Measurements from ENCODE around the gene HOXB7. TPM values are rescaled to one million over a fixed set of nuclear protein-coding genes. Genes with fewer than 3 reads are reported as not detected.
A peak's percentile ranks its signal among the peaks of the same experiment; 100 is the strongest.

Gene HOXB7
- total and polyA plus RNA-seq, 4 donors, result 16.6 to 99.7 (median 49.7) TPM

DNA sequence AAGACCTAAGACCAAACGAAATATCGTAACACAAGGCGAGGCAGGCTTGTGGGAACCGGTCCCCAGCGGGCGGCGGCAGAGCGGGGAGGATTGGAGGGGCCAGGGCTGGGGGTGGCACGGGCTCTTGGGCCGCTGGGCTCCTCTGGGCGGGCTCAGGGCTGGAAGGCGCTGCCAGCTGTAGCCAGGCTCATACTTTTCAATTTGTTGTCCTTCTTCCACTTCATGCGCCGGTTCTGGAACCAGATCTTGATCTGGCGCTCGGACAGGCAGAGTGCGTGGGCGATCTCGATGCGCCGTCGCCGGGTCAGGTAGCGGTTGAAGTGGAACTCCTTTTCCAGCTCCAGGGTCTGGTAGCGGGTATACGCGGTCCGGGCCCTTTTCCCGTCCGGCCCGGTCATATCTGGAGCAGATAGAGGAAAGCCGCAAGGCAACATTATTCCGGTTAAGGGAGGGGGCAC is 18.7 kb downstream of the HOXB7 start:
- H3K9me3 ChIP-seq (ENCODE audit: control insufficient read depth, insufficient read depth, low read length), result no peaks in the 10 kb centered on the region
- no peaks in the 10 kb centered on the region for H3K27me3 ChIP-seq (ENCODE audit: control insufficient read depth, insufficient read depth, low read length)
- peaks cover 76% of the 10 kb centered on the region for H3K4me1 ChIP-seq (ENCODE audit: control insufficient read depth, insufficient read depth, low read length)
- peaks cover 51% of the 10 kb centered on the region for H3K36me3 ChIP-seq (ENCODE audit: control insufficient read depth, insufficient read depth, low read length)
- H3K27ac ChIP-seq (ENCODE audit: low read depth, low read length), result peak overlapping the region; percentile 99
- DNase-seq (ENCODE audit: low read depth in 4 of 6, low spot score in 6 of 6), result no peak
- 11% methylated on average over 25 of the region's 33 CpGs for WGBS (ENCODE audit: insufficient coverage)
- H3K4me3 ChIP-seq (ENCODE audit: low read depth, low read length), result peak overlapping the region; percentile 94

DNA sequence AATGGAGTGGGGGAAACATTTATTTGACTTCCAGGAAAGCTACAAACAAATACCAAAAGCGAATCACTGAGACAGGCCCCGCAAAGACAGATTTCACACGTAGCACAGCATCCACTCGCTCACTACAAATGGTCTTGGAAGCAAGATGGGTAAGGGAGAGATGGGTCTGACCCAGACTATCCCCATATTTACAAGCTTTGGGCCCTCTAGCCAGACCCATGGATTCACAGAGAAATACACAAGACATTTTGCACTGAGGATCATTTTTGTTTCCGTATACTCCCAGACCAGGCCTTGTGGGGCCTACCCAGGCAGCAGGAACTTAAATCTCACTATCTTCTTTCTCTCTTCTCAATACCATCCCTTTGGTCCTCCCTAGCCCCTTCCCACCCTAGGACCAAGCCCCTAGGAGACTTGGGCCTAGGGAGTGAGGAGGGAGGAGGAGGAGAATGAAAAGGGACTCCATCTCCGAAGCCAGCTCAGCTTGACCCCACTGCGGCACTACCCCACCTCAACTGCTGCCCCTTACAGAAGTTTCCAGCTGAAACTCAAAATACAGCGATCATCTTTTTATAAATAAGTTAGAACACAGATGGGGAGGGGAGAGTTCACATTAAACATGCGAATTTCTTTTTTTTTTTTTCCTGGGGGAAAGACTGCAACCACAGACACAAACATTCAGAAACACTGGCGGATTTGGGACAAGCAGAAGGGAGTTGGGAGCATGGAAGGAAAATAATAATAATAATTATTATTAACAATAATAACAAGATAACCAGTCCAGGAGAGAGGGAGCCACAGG is 19.4 kb downstream of the HOXB7 start:
- Histone ChIP-seq H3K36me3 (ENCODE audit: control insufficient read depth, insufficient read depth, low read length) (peaks cover 46% of the 10 kb centered on the region), H3K27me3 (ENCODE audit: control insufficient read depth, insufficient read depth, low read length) (no peaks in the 10 kb centered on the region), H3K4me1 (ENCODE audit: control insufficient read depth, insufficient read depth, low read length) (peaks cover 75% of the 10 kb centered on the region), H3K27ac (ENCODE audit: low read depth, low read length) (peak overlapping the region; percentile 99), H3K4me3 (ENCODE audit: low read depth, low read length) (peak overlapping the region; percentile 94), H3K9me3 (ENCODE audit: control insufficient read depth, insufficient read depth, low read length) (no peaks in the 10 kb centered on the region)
- DNase-seq (ENCODE audit: low read depth in 4 of 6, low spot score in 6 of 6), result no peak
- WGBS (ENCODE audit: insufficient coverage), result 56% methylated on average over 1 of the region's 10 CpGs

DNA sequence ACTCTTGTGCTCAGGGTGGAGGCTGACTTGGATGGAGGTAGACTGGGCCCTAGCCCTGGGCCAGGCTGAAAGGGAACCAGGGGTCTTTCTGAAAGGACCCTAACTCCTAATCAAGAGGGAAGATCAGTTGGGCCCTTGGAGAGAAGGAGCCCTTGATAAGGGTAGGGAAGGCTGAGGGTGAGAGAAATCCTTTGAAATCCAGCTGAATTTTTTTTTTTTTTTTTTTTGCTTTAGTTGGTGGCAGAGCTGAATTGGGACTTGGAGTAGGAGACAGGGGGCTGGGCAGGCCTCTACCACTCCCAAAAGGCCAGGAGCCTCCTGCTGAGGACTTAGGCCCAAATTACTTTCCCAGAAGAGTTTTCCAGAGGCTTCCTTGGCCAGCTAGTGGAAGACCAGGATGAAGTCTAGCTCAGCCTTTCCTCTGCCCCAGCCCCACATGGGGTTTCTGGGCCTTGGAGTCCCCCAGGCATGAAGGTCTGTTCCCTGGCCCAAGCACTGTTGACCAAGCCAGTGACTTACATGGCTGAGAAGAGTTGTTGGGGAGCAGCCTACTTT is 20.1 kb downstream of the HOXB7 start:
- H3K4me3 ChIP-seq (ENCODE audit: low read depth, low read length), result peak overlapping the region; percentile 94
- H3K27me3 ChIP-seq (ENCODE audit: control insufficient read depth, insufficient read depth, low read length), result no peaks in the 10 kb centered on the region
- H3K4me1 ChIP-seq (ENCODE audit: control insufficient read depth, insufficient read depth, low read length), result peaks cover 75% of the 10 kb centered on the region
- H3K9me3 ChIP-seq (ENCODE audit: control insufficient read depth, insufficient read depth, low read length), result no peaks in the 10 kb centered on the region
- no peak for DNase-seq (ENCODE audit: low read depth in 4 of 6, low spot score in 6 of 6)
- peak overlapping the region; percentile 99 for H3K27ac ChIP-seq (ENCODE audit: low read depth, low read length)
- peaks cover 44% of the 10 kb centered on the region for H3K36me3 ChIP-seq (ENCODE audit: control insufficient read depth, insufficient read depth, low read length)

DNA sequence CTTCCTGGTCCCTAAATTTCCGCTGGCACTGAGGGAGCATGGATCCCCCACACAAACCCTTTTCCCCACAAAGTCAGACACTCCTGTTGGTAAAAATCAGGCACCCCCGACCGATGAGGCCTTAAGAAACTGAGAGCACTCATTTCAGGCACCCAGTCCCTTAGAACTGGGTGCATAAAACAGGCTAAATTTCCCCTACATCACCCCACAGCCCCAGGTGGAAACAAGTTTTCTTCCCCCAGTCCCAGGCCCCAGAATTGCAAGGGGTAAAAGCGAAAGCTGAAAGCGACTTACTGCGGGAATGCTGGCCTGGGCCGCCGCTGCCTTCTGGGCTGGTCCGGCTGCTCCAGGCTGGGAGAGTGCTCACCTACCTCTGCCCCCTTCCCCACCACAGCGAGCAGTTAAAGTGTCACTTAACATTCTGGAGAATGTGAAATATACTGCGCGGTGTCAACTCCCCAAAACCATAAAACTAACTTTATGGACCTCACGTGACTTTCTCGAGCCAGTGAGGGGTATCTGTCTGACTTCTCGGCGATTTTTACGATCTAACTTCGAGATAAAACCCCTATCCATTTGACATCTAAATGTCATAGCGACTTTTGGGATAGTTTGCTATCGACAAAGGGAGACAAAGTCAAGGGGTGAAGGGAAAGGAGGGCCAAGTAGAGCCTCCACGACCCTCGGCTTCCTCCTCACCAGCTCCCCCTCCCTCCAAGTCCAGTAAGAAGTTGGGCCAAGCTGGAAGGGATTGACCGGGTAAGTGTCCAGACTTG is 20.8 kb downstream of the HOXB7 start, which contains the start of gene HOXB3:
HOXB3 (minus strand) TSS at position 411 of the 776 bp plus-strand sequence. CDS start 37,767 bp downstream, outside the sequence.
- peak within 1 kb of the TSS; percentile 99 for H3K27ac ChIP-seq (ENCODE audit: low read depth, low read length)
- H3K9me3 ChIP-seq (ENCODE audit: control insufficient read depth, insufficient read depth, low read length), result no peaks in the 10 kb centered on the region
- 36% methylated on average over 10 of the region's 23 CpGs for WGBS (ENCODE audit: insufficient coverage)
- peaks cover 41% of the 10 kb centered on the region for H3K36me3 ChIP-seq (ENCODE audit: control insufficient read depth, insufficient read depth, low read length)
- H3K4me3 ChIP-seq (ENCODE audit: low read depth, low read length), result peak within 1 kb of the TSS; percentile 94
- peaks cover 76% of the 10 kb centered on the region for H3K4me1 ChIP-seq (ENCODE audit: control insufficient read depth, insufficient read depth, low read length)
- H3K27me3 ChIP-seq (ENCODE audit: control insufficient read depth, insufficient read depth, low read length), result no peaks in the 10 kb centered on the region
- DNase-seq (ENCODE audit: low read depth in 4 of 6, low spot score in 6 of 6), result peak in 2 of 6 donors; percentile 60 to 91

DNA sequence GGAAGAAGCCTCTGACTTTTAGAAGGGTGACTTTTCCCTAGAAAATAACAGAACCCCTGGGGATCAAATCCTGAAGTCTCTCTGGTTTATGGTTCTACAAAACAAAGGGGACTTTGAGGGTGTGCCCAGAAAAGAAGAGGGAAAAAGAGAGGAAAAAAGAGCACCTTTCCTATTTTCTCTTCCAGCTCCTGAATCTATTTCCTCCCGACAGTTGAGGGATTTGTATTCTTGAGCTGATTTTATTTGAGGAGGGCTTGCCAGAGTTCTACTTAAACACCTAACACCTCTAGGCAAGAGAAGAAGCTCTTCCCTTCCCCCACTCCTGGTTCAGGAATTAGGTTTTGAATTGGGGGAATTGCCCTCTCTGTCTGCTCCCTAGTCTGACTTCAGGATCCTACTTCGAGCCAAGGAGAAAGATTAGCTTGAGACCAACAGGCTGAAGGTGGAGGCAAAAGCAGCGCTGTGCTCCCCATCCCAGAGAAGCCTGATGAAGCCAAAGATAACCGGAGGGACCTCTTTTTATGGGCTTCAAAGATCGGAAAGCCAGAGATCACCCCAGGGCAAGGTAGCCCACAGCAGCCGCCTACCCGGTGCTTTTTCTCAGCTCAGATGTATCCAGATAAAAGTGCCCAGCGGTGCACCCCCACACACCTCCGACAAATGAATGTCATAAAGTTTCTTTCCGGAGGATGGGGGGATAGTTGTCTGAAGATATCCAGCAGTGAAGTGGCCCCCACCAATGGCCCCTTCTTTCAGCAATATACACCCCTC is 21.6 kb downstream of the HOXB7 start:
- Histone ChIP-seq H3K27ac (ENCODE audit: low read depth, low read length) (peak overlapping the region; percentile 99), H3K4me1 (ENCODE audit: control insufficient read depth, insufficient read depth, low read length) (peaks cover 73% of the 10 kb centered on the region), H3K36me3 (ENCODE audit: control insufficient read depth, insufficient read depth, low read length) (peaks cover 33% of the 10 kb centered on the region), H3K9me3 (ENCODE audit: control insufficient read depth, insufficient read depth, low read length) (no peaks in the 10 kb centered on the region), H3K27me3 (ENCODE audit: control insufficient read depth, insufficient read depth, low read length) (no peaks in the 10 kb centered on the region), H3K4me3 (ENCODE audit: low read depth, low read length) (peak overlapping the region; percentile 67)
- WGBS (ENCODE audit: insufficient coverage), result 22% methylated on average over 5 of the region's 10 CpGs
- DNase-seq (ENCODE audit: low read depth in 4 of 6, low spot score in 6 of 6), result no peak

DNA sequence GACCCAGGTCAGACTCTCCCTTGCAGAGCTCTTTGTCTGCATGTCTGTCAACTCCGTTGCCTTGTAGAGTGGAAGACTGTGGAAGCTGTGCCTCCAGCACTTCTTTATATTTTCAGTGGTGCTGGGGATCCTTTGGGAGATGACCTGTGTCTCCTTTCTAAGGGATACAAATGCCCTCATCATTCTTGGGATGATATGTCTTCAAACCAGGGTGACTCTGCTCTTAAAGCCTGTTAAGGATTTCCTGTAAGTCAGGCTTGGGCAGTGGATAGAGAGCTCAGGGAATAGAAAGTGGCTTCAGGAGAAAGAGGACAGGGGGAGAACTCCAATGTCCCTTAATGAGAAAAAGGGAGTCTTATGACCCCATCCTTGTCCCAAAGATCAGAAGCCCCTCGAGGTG is 22.3 kb downstream of the HOXB7 start:
- Histone ChIP-seq H3K4me3 (ENCODE audit: low read depth, low read length) (peak overlapping the region; percentile 67), H3K36me3 (ENCODE audit: control insufficient read depth, insufficient read depth, low read length) (peaks cover 32% of the 10 kb centered on the region), H3K27me3 (ENCODE audit: control insufficient read depth, insufficient read depth, low read length) (no peaks in the 10 kb centered on the region), H3K9me3 (ENCODE audit: control insufficient read depth, insufficient read depth, low read length) (no peaks in the 10 kb centered on the region), H3K27ac (ENCODE audit: low read depth, low read length) (peak overlapping the region; percentile 99), H3K4me1 (ENCODE audit: control insufficient read depth, insufficient read depth, low read length) (peaks cover 72% of the 10 kb centered on the region)
- WGBS (ENCODE audit: insufficient coverage), result no CpG with 5 or more reads among the region's 2 CpGs
- peak in 1 of 6 donors; percentile 38 for DNase-seq (ENCODE audit: low read depth in 4 of 6, low spot score in 6 of 6)

DNA sequence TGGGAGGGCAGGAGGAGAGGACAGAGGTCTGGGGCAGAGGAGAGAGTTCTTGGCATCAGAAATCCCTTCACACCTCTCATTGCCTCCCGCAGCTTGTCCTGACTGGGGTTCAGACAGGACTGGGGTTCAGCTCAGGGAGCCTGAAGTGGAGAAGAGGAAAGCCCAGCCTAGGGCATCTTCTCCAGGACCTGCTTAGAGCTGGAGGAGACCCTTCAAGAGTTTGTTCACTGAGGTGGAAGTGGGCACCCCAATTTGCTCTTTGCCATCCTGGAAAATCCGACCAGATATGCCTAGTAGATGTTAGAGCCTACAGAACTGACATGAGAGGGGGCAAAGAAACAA is 22.8 kb downstream of the HOXB7 start:
- peak overlapping the region; percentile 99 for H3K27ac ChIP-seq (ENCODE audit: low read depth, low read length)
- H3K4me3 ChIP-seq (ENCODE audit: low read depth, low read length), result peak overlapping the region; percentile 67
- H3K27me3 ChIP-seq (ENCODE audit: control insufficient read depth, insufficient read depth, low read length), result no peaks in the 10 kb centered on the region
- H3K36me3 ChIP-seq (ENCODE audit: control insufficient read depth, insufficient read depth, low read length), result peaks cover 29% of the 10 kb centered on the region
- no peak for DNase-seq (ENCODE audit: low read depth in 4 of 6, low spot score in 6 of 6)
- peaks cover 77% of the 10 kb centered on the region for H3K4me1 ChIP-seq (ENCODE audit: control insufficient read depth, insufficient read depth, low read length)
- H3K9me3 ChIP-seq (ENCODE audit: control insufficient read depth, insufficient read depth, low read length), result no peaks in the 10 kb centered on the region
- WGBS (ENCODE audit: insufficient coverage), result 14% methylated on average over 1 of the region's 2 CpGs

DNA sequence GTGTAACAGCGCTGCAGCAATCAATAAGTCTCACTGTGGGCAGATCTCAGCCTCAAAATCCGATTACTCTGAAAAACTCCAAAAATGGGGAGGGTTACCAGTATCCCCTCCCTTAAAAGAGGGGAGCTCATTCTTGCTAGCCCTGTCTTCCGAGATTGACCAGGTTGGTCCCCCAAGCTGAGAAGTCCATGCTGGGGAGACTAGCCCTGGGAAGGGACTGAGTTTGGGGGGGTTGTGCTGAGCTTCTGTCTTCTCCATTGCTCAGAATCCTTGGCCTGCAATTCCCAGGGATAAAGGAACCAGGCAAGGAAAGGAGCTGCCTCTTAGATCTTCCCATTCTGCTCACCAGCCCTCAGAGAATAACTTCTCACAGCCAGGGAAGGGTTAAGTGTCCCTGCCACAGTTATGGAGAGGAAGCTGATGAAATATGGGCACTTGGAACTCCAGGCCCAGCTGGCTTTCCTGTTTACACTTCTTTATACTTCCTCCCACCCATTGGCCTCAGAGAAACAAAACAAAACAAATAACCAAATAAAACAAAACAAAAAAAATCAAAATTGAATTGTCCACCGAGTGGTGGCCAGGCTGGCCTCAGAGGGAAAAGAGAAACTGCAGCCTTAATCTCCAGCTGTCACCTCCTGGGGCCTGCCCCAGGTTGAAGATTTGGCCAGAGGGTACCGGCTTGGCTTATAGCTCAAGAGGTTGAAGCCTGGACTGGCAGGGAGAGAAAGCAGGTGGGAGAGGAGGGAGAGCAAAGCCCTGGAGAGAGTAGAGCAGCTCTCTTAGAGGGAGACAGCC is 23.3 kb downstream of the HOXB7 start:
- 20% methylated on average over 3 of the region's 5 CpGs for WGBS (ENCODE audit: insufficient coverage)
- H3K36me3 ChIP-seq (ENCODE audit: control insufficient read depth, insufficient read depth, low read length), result peaks cover 25% of the 10 kb centered on the region
- DNase-seq (ENCODE audit: low read depth in 4 of 6, low spot score in 6 of 6), result peak in 2 of 6 donors; percentile 73 to 89
- no peaks in the 10 kb centered on the region for H3K27me3 ChIP-seq (ENCODE audit: control insufficient read depth, insufficient read depth, low read length)
- peaks cover 80% of the 10 kb centered on the region for H3K4me1 ChIP-seq (ENCODE audit: control insufficient read depth, insufficient read depth, low read length)
- H3K4me3 ChIP-seq (ENCODE audit: low read depth, low read length), result peak overlapping the region; percentile 67
- H3K9me3 ChIP-seq (ENCODE audit: control insufficient read depth, insufficient read depth, low read length), result no peaks in the 10 kb centered on the region
- peak overlapping the region; percentile 99 for H3K27ac ChIP-seq (ENCODE audit: low read depth, low read length)
